HG02678 (cell line): ENCODE results near the gene NELL1.
A peak's percentile ranks its signal among the peaks of the same experiment; 100 is the strongest.

Experiments used
- ATAC-seq: cut with Tn5 transposase; IDR thresholded peaks from one replicate; pipeline ENCODE4 v1.9.1; 2021; ENCODE audit warnings: mild to moderate bottlenecking, moderate library complexity; ENCODE audit not compliant: unreplicated experiment

NELL1 gene

DNA sequence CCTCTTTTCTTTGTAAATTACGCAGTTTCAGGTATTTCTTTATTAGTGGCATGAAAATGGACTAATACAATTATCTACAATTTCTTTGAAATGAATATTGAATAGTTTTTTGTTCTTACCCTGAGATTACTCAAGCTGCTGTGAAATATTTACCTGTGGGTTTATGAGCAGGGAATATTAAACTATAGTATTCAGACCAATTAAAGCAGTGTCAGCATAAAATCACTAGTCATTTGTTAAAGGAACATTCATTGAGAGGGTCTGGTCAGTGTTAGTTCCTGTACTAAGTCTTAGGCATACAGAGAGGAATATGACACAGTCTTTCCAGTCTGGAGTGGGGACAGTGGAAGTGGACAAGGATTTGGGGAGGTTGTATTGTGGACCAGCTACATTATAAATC, 877.3 kb downstream of the NELL1 start:
- no peak for ATAC-seq

GRCh38 chr11:21552911-21553310, 883.5 kb downstream of the NELL1 start:
- ATAC-seq = no peak

DNA sequence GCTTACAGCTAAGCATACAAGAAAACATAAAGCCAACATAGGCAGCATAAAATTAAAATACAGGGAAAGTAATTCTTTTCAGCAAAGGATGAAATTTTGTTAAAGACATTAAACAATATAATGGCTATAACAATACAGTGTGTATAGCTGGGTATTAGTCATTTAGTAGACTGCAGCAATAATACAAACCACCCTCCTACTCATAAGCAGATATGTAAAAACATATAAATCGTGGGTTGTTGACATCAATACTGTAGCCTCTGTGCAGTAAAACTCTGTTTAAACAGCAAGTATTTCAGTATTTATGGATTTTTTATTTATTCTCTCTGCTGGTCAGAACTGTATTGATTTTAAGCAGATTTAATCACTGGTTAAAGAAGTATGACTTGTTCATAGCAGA, 884.4 kb downstream of the NELL1 start:
- no peak for ATAC-seq

DNA sequence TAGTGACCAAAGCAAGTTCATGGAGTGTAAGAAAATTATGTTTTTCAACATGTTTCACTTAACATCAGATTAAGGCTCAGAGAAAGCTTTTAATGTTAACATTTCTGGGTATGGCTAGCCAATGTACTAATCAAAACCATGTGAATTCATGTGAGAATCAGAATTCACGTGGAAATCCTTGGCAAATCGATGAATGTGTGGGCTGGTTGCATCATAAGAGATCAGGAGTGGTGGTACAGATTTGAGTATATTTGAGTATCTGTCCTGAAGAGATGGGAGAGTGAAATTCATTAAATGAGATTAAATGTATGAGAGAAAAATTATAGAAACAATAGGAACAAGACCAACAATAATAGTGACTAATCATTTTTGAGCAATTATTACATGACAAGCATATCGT, 884.9 kb downstream of the NELL1 start:
- no peak for ATAC-seq

DNA sequence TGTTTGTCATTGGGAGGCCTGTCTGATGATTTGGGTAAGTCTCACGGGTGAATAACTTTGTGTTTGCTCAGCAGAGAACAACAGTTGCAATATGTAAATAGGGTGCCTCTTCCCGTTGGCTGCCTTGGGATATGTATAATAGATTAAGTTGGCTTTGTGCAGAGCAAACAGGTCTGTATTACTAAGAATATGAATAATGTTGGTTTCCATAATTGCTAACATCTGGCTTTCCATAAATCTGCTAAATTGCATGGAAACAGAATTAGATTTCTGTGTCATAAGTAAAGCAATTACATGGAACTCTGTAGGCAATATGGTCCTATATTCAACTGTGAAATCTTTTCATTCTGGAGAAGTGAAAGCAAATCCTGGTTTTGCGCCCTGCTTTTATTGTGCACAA, 887.5 kb downstream of the NELL1 start:
- no peak for ATAC-seq

DNA sequence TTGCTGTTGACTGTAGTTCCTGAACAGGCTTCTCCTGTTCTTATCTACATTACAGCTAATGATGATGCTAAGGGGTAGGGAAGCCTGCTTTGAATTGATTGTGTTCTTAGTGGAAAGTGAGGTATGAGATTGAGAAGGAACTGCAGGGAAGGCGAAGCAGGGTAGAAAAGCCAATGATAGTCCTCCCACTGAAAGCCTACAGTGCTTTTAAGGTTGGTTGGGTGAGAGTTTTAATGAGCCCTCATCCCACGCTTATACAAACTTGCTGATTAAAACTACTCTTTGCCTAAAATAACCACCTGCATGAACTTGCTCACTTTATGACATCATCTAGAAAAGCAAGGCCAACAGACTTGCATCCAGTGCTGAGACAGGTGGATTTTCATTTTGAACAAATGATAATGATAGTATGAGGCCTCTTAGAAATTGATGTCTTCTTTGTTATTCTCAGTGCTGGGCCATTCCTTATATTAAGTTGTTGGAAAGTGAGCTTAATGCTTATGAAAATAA, 891.1 kb downstream of the NELL1 start:
- no peak for ATAC-seq

GRCh38 chr11:21561581-21561980, 892.2 kb downstream of the NELL1 start:
- no peak for ATAC-seq

DNA sequence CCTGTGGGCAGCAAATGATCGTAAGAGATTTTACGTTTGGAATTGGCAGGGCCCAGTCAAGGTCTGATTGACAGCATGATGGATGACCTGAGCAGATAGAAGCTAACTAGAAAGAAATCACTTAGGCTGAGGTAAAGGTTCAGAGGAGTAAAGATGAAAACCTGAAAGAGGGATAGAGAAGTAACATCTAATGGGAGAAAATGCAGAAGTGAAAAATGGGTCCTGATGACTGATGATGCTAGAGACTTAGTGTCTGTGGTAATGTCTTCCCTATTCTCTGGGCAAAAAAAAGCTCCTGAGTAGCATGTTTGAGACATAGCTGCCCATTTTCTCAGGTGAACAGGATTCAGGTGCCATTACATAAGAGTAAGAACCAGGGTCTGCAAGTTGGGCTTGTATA, 894.7 kb downstream of the NELL1 start:
- ATAC-seq = no peak

GRCh38 chr11:21564833-21565682, 895.7 kb downstream of the NELL1 start:
- ATAC-seq = peak; percentile 42

- ATAC-seq = no peak
Observed at GRCh38 chr11:21566521-21567117, 897.2 kb downstream of the NELL1 start.

- no peak for ATAC-seq
Observed at GRCh38 chr11:21567645-21568290, 898.4 kb downstream of the NELL1 start.

- ATAC-seq = no peak
Observed at GRCh38 chr11:21572210-21572609, 902.8 kb downstream of the NELL1 start.

DNA sequence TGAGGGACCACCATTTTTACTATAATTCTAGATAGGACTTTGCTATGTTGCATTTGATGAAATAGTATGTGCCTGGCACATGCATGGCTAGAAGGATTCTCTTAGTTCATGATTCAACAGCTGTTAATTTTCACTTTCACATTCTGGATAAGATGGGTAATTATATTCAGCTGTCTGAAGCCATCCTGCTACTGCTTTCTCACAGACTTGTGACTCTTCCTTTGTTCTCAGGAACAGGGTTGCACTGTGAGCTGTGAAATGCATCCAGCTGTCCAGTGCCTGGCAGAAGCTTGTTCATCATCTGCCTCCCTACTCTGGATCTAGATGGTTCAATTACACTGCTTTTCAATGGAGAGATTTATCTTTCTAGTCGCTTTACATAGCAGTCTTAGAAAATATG, 913.4 kb downstream of the NELL1 start:
- ATAC-seq = no peak

DNA sequence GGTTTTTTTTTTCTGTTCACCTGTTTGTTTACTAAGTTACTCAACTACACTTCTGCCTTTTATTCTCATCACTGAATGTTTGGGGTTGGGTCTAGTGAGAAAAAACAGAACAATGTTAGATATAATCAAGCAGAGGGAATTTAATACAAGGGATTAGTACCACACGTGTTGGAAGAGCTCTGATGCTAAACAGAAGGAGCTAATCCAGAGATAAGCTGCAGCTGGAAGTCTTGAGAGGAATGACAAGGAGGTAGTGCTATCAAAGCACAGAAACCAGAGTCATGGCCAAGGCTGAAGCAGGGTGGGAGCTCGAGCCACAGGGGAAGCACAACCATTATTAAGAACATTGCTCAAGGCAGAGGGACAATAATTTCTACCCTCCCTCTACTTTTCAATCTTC, 919.4 kb downstream of the NELL1 start:
- no peak for ATAC-seq

- no peak for ATAC-seq
Observed at GRCh38 chr11:21602699-21603098, 933.3 kb downstream of the NELL1 start.

DNA sequence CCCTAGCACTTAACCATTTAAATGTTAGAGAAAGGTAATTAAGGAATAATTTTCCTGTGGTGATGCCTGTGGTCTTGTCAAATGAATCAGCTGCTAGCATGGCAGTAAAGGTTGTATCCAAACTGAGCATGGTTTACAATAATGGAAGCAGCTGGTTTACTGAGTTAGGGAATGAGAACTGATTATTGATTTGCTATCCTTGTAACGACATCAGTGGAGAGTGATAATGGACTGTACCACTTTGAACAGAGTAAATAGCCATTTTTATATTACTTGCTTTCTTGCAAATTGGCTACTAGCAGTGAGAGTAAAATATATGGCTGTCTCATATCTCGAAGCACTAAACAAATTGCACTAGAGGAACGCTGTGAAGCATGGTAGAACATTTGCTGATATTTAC, 934.5 kb downstream of the NELL1 start:
- no peak for ATAC-seq

GRCh38 chr11:21604564-21604963, 935.2 kb downstream of the NELL1 start:
- ATAC-seq = no peak

- ATAC-seq = no peak
Observed at GRCh38 chr11:21612326-21612725, 942.9 kb downstream of the NELL1 start.

DNA sequence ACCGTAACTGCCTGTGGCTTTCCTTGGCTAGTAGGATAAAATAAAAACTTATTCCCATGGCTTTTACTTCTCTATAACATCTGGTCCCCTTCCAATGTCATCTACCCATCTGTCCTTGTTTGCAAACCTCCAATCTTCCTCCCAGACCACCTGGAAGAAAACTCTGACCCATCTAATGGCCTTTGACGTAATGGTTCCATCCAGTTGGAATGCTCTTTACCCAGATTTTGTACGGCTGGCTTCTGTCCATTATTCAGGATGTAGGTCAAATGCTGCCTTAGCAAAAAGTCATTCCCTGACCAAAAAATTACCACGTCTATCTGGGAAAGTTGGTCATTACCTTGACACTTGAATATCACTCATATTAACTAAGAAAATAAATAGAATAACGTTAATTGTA, 945.6 kb downstream of the NELL1 start:
- ATAC-seq = no peak

DNA sequence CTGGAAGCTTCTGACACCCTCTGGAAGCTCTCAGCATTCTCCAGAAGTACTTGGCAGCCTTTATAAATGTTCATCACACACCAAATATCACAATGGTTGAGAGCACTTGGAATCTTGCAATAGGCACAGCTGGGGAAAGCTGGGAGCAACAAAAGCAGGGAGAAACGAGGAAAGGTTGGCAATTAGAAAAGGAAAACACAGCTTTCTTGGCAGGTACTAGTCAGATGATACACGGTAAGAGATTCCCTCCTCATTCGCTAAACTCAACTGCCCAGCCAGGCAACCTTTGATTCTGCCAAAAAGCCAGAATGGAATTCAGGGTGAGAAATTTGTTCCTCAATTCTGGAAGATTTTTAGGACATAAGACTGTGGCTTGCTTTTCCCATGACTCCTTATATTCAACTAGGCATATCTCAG, 946.6 kb downstream of the NELL1 start:
- no peak for ATAC-seq

- no peak for ATAC-seq
Observed at GRCh38 chr11:21622566-21622965, 953.2 kb downstream of the NELL1 start.

- no peak for ATAC-seq
Observed at GRCh38 chr11:21622995-21623394, 953.6 kb downstream of the NELL1 start.
